ENCODE data around the gene COL5A1.

The COL5A1 gene

GRCh38 chr9:134694368-134694665, 52.7 kb downstream of the COL5A1 start:
- TF ChIP-seq GATA2 (IDR thresholded peaks at IDR 0.05; ENCODE audit: low read depth, low read length) (no peak), GATA3 (IDR thresholded peaks at IDR 0.05; ENCODE audit: low read depth, low read length) (no peak)

GRCh38 chr9:134694714-134695113, 53.1 kb downstream of the COL5A1 start:
- TF ChIP-seq GATA2 (IDR thresholded peaks at IDR 0.05; ENCODE audit: low read depth, low read length) = no peak
- TF ChIP-seq GATA3 (IDR thresholded peaks at IDR 0.05; ENCODE audit: low read depth, low read length) = no peak

- TF ChIP-seq GATA2 (IDR thresholded peaks at IDR 0.05; ENCODE audit: low read depth, low read length) (no peak), GATA3 (IDR thresholded peaks at IDR 0.05; ENCODE audit: low read depth, low read length) (no peak)
Measured at GRCh38 chr9:134695144-134695543, 53.5 kb downstream of the COL5A1 start.

GRCh38 chr9:134696433-134696832, 54.8 kb downstream of the COL5A1 start:
- TF ChIP-seq GATA2 (IDR thresholded peaks at IDR 0.05; ENCODE audit: low read depth, low read length) = no peak
- TF ChIP-seq GATA3 (IDR thresholded peaks at IDR 0.05; ENCODE audit: low read depth, low read length) = no peak

- TF ChIP-seq GATA2 (IDR thresholded peaks at IDR 0.05; ENCODE audit: low read depth, low read length) (no peak), GATA3 (IDR thresholded peaks at IDR 0.05; ENCODE audit: low read depth, low read length) (no peak)
Measured at GRCh38 chr9:134698111-134698510, 56.5 kb downstream of the COL5A1 start.

- no peak for TF ChIP-seq GATA3 (IDR thresholded peaks at IDR 0.05; ENCODE audit: low read depth, low read length)
- TF ChIP-seq GATA2 (IDR thresholded peaks at IDR 0.05; ENCODE audit: low read depth, low read length) = no peak
Measured at GRCh38 chr9:134698587-134699342, 57.2 kb downstream of the COL5A1 start.

- no peak for TF ChIP-seq GATA2 (IDR thresholded peaks at IDR 0.05; ENCODE audit: low read depth, low read length)
- no peak for TF ChIP-seq GATA3 (IDR thresholded peaks at IDR 0.05; ENCODE audit: low read depth, low read length)
Measured at GRCh38 chr9:134699343-134699740, 57.7 kb downstream of the COL5A1 start.

GRCh38 chr9:134700636-134701350, 59.2 kb downstream of the COL5A1 start:
- TF ChIP-seq GATA2 (IDR thresholded peaks at IDR 0.05; ENCODE audit: low read depth, low read length) (no peak), GATA3 (IDR thresholded peaks at IDR 0.05; ENCODE audit: low read depth, low read length) (no peak)

GRCh38 chr9:134701581-134702259, 60.1 kb downstream of the COL5A1 start:
- no peak for TF ChIP-seq GATA2 (IDR thresholded peaks at IDR 0.05; ENCODE audit: low read depth, low read length)

- TF ChIP-seq GATA2 (IDR thresholded peaks at IDR 0.05; ENCODE audit: low read depth, low read length) = no peak
Measured at GRCh38 chr9:134702291-134702690, 60.7 kb downstream of the COL5A1 start.

GRCh38 chr9:134704498-134704897, 62.9 kb downstream of the COL5A1 start:
- TF ChIP-seq GATA3 (IDR thresholded peaks at IDR 0.05; ENCODE audit: low read depth, low read length) = no peak
- TF ChIP-seq GATA2 (IDR thresholded peaks at IDR 0.05; ENCODE audit: low read depth, low read length) = no peak

- TF ChIP-seq GATA3 (IDR thresholded peaks at IDR 0.05; ENCODE audit: low read depth, low read length) (no peak), GATA2 (IDR thresholded peaks at IDR 0.05; ENCODE audit: low read depth, low read length) (no peak)
Measured at GRCh38 chr9:134705786-134706185, 64.2 kb downstream of the COL5A1 start.

GRCh38 chr9:134706522-134706921, 64.9 kb downstream of the COL5A1 start:
- no peak for TF ChIP-seq GATA3 (IDR thresholded peaks at IDR 0.05; ENCODE audit: low read depth, low read length)
- no peak for TF ChIP-seq GATA2 (IDR thresholded peaks at IDR 0.05; ENCODE audit: low read depth, low read length)

GRCh38 chr9:134707031-134707680, 65.6 kb downstream of the COL5A1 start:
- no peak for TF ChIP-seq GATA3 (IDR thresholded peaks at IDR 0.05; ENCODE audit: low read depth, low read length)
- TF ChIP-seq GATA2 (IDR thresholded peaks at IDR 0.05; ENCODE audit: low read depth, low read length) = no peak; the same call in 1 of the 2 replicates

Data from SH-SY5Y (cell line).